Measurements from ENCODE around the gene FANCE.

Gene FANCE

GRCh38 chr6:35484921-35485392 is 32.8 kb downstream of the FANCE start:
- no peak for DNase-seq (ENCODE audit: low read depth)

- no peak for DNase-seq (ENCODE audit: low read depth)
These were observed 33.3 kb downstream of the FANCE start for GRCh38 chr6:35485402-35485877.

GRCh38 chr6:35486005-35486925 is 34.1 kb downstream of the FANCE start:
- no peak for DNase-seq (ENCODE audit: low read depth)

- DNase-seq (ENCODE audit: low read depth): no peak
These were observed 35.7 kb downstream of the FANCE start for GRCh38 chr6:35487658-35488516.

- DNase-seq (ENCODE audit: low read depth): no peak
These were observed 36.4 kb downstream of the FANCE start for GRCh38 chr6:35488517-35488862.

- DNase-seq (ENCODE audit: low read depth): no peak
These were observed 36.9 kb downstream of the FANCE start for GRCh38 chr6:35489066-35489465.

- DNase-seq (ENCODE audit: low read depth): no peak
These were observed 38.1 kb downstream of the FANCE start for GRCh38 chr6:35489995-35490791.

GRCh38 chr6:35490821-35491557 is 38.9 kb downstream of the FANCE start:
- DNase-seq (ENCODE audit: low read depth): no peak

GRCh38 chr6:35491558-35492257 is 39.6 kb downstream of the FANCE start:
- DNase-seq (ENCODE audit: low read depth): no peak

- DNase-seq (ENCODE audit: low read depth): no peak
These were observed 40.3 kb downstream of the FANCE start for GRCh38 chr6:35492258-35492973.

GRCh38 chr6:35492974-35493284 is 40.8 kb downstream of the FANCE start:
- no peak for DNase-seq (ENCODE audit: low read depth)

GRCh38 chr6:35493307-35493983 is 41.3 kb downstream of the FANCE start:
- no peak for DNase-seq (ENCODE audit: low read depth)

- DNase-seq (ENCODE audit: low read depth): no peak
These were observed 42.0 kb downstream of the FANCE start for GRCh38 chr6:35494161-35494563.

- DNase-seq (ENCODE audit: low read depth): no peak
These were observed 43.3 kb downstream of the FANCE start for GRCh38 chr6:35495258-35496035.

- no peak for DNase-seq (ENCODE audit: low read depth)
These were observed 44.1 kb downstream of the FANCE start for GRCh38 chr6:35496036-35496840.

- DNase-seq (ENCODE audit: low read depth): peak; percentile 38
These were observed 44.9 kb downstream of the FANCE start, which contains the start of gene TEAD3 for GRCh38 chr6:35496841-35497570. TSS of gene TEAD3 (minus strand) at chr6:35497079.

Measured in stimulated activated CD4-positive, alpha-beta T cell treated with anti-CD3 and anti-CD28 coated beads, Interleukin-2, amount 100 ng/mL, for 4 hours (primary cell).